NT2/D1 (cell line): ENCODE data around the gene CNTN2.

Experiments used
- SUZ12 ChIP-seq: IDR thresholded peaks from 2 replicates; pipeline ENCODE4 v1.6.1; 2011; ENCODE audit not compliant: insufficient read length, insufficient read depth; ENCODE audit errors: extremely low read depth
- YY1 ChIP-seq: IDR thresholded peaks from 2 replicates; pipeline ENCODE4 v1.6.1; 2011; ENCODE audit not compliant: insufficient read length, insufficient read depth
- ZNF274 ChIP-seq: IDR thresholded peaks from 2 replicates; pipeline ENCODE4 v1.6.1; 2011; ENCODE audit warnings: mild to moderate bottlenecking, low read depth, low read length

GRCh38 chr1:205009670-205010069 lies 33.3 kb upstream of the CNTN2 start:
- no peak for TF ChIP-seq YY1
- TF ChIP-seq ZNF274, result no peak
- TF ChIP-seq SUZ12, result no peak
